Mucosa of descending colon (tissue), 3 donors: ENCODE results near the gene SARS1. TPM values are rescaled to one million over a fixed set of nuclear protein-coding genes. Genes with fewer than 3 reads are reported as not detected.
A peak's percentile ranks its signal among the peaks of the same experiment; 100 is the strongest.

Experiments used
- ATAC-seq: fragments of 200-7000 bp; cut with Tn5 transposase; one replicate; pipeline ENCODE4 v1.9.1; 2020; ENCODE audit warnings: mild to moderate bottlenecking, moderate library complexity
- DNase-seq, 3 donors: peaks; one replicate each; pipeline ENCODE4 v3.0.0-alpha.2; 2020
- H3K36me3 ChIP-seq: fragments of 200-600 bp; one replicate; pipeline ENCODE4 v1.8.0; 2021; ENCODE audit warnings: low read depth, mild to moderate bottlenecking
- H3K4me1 ChIP-seq: fragments of 200-600 bp; one replicate; pipeline ENCODE4 v1.8.0; 2021; ENCODE audit warnings: low read depth, mild to moderate bottlenecking
- H3K4me3 ChIP-seq: fragments of 200-600 bp; one replicate; pipeline ENCODE4 v1.8.0; 2021; ENCODE audit warnings: mild to moderate bottlenecking
- H3K9me3 ChIP-seq: fragments of 200-600 bp; one replicate; pipeline ENCODE4 v1.8.0; 2021; ENCODE audit warnings: mild to moderate bottlenecking
- intact Hi-C, 2 donors: fragments of 100-400 bp; cut with DNase I in 1 of 2; cut with micrococcal nuclease in 1 of 2; formaldehyde crosslinking; loops; one replicate each; pipeline versions ENCODE4 v1.11.0 to v1.11.1; 2022; cut with DNase I, micrococcal nuclease
- total RNA-seq, 3 donors: library from RNA; stranded (reverse); fragmentation: NEBNext Ultra II Directional in 2 of 3; extraction: Animal tissue kit (Norgen Biotek cat#: 25700) in 2 of 3; gene quantifications; one replicate each; pipeline versions ENCODE4 v1.2.1 to v1.2.4, GENCODE V29; 2021 to 2023
- TF ChIP-seq, protein P1 (sequence below): fragments of 200-600 bp; IDR thresholded peaks from one replicate; pipeline ENCODE4 v1.8.0; 2022; ENCODE audit warnings: antibody characterized with exemption, mild to moderate bottlenecking
- donor health status: DM: no; HTN: no; CAD: no; lungs with moderate emphysema.
- donor health status: DM: no; HTN: no; CAD: no.
- donor health status: DM: no; HTN: yes; CAD: no.

SARS1 gene
- total RNA-seq, 3 donors from 2014 or later: 124 to 143 (median 125) TPM

DNA sequence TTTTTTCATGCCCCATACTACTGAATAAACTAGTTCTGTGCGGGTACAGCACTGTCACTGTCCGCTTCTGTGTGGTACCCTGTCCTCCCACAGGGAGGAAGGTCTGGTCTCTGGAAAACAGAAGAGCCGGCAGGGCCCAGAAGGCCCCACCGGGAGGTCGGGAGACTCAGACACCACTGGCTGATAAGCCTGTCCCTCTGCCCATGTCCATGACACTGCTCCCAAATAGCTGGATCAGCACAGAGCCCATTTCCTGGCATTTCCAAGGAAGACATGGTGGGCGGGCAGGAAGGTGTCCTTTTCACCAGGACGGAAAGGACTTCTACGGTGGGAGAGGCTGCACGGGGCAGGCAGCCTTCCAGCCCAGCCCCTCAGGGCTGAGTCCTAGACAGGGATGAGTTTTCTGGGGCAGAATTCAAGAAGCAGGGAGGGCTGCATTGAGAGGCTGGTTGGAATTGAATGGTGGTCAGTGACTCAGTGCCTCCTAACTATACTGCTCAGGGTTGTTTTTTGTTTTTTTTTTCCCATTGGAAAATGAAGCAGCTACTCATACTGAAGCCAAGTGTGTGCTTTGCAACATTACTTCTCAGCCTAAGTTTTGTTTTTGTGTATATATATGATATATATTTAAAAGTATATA, 62.1 kb downstream of the SARS1 start:
- H3K4me1 ChIP-seq: peaks cover 14% of the 10 kb centered on the region

DNA sequence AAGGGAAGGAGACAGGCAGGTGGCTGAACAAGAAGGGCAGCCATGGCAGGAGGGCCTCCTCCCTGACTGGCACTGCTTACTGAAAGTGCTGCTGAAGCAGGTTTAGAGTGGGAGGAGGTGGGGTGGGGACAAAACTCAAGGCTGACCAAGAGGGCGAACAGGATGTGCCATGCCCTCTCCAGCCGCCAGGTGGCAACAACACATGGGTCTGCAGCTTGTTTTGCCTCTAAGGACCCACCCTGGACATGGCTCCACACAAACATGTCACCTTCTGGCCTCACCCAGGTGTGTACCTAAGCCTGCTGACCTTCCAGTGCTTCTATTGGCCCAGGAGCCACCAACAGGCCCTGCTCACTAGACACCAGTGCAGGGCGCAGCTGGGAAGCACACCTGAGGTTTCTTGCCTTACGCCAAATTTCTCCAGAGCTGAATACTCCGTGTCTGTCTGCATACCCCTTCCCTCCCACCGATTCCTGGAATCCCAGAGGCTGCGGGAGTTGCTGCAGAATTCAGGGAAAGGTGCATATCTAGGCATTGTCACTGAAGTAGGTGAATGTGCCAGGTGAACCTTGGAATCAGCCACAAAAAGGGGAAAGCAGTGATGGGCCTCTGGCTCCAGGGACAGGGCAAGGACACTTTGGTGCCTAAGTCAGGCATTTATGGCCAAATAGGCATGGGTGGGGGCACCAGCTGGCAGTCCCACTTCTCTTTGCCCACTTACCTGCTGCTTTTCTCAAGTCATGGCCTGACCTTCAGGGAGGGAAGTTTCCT, 63.9 kb downstream of the SARS1 start:
- intact Hi-C loops: loop anchor here in 1 of 2 donors (5.0 kb wide), 1 partner anchor 120 kb away; the partner anchor contains the start of gene SORT1
- ATAC-seq (peak; percentile 94), DNase-seq (peak; percentile 87 to 96 (median 93))
- no peak overlapping the region for H3K4me3 ChIP-seq
- H3K36me3 ChIP-seq: no peaks in the 10 kb centered on the region
- no peaks in the 10 kb centered on the region for H3K9me3 ChIP-seq
- TF ChIP-seq, protein P1, sequence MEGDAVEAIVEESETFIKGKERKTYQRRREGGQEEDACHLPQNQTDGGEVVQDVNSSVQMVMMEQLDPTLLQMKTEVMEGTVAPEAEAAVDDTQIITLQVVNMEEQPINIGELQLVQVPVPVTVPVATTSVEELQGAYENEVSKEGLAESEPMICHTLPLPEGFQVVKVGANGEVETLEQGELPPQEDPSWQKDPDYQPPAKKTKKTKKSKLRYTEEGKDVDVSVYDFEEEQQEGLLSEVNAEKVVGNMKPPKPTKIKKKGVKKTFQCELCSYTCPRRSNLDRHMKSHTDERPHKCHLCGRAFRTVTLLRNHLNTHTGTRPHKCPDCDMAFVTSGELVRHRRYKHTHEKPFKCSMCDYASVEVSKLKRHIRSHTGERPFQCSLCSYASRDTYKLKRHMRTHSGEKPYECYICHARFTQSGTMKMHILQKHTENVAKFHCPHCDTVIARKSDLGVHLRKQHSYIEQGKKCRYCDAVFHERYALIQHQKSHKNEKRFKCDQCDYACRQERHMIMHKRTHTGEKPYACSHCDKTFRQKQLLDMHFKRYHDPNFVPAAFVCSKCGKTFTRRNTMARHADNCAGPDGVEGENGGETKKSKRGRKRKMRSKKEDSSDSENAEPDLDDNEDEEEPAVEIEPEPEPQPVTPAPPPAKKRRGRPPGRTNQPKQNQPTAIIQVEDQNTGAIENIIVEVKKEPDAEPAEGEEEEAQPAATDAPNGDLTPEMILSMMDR: peak; percentile 91
- peaks cover 18% of the 10 kb centered on the region for H3K4me1 ChIP-seq

More for the DNA sequence above, 62.1 kb downstream of the SARS1 start:
- H3K36me3 ChIP-seq: no peaks in the 10 kb centered on the region
- TF ChIP-seq, protein P1: no peak
- H3K9me3 ChIP-seq: no peaks in the 10 kb centered on the region
- no peak overlapping the region for H3K4me3 ChIP-seq
- DNase-seq (peak in 1 of 3 donors; percentile 9), ATAC-seq (no peak)
- intact Hi-C loops: loop anchor here in 1 of 2 donors (5.0 kb wide), 1 partner anchor 121 kb away; the partner anchor contains the start of gene SORT1

DNA sequence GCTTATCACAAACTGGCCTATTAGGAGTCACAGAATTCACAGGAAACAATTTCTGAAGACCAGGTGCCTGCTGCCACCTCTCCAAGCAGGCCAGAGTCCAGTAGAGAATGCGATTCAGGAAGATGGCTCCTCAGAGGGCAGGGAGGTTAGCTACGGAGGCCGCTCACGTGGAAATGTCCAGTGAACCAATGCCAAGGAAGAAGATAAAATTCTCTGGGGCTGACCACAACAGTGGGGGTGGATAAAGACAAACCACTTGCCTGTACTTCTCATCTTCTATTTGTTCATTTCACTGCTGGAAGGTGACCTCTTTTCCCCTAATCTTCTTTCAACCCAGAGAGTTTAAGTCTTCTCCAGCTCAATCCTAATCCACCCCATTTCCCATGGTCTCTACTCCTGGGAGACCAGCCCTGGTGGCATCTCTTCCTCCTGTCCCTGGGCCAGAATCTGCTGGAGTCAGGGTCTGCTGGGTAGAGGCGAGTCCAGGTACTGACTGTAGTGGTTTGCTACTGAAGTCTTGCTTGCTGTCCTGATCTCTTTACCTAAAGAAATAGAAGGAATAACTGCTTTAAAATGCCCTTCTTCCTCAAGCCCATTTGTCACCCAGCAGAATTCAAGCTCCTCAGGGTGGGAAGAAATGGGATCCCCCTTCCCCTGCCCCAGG, 66.0 kb downstream of the SARS1 start:
- H3K4me1 ChIP-seq: peaks cover 21% of the 10 kb centered on the region
- H3K9me3 ChIP-seq: no peaks in the 10 kb centered on the region
- intact Hi-C loops: loop anchor here in 1 of 2 donors (5.0 kb wide), 1 partner anchor 118 kb away; the partner anchor contains the start of gene SORT1
- no peak for ATAC-seq
- H3K36me3 ChIP-seq: no peaks in the 10 kb centered on the region
- no peak overlapping the region for H3K4me3 ChIP-seq
- TF ChIP-seq, protein P1: no peak
- no peak for DNase-seq

DNA sequence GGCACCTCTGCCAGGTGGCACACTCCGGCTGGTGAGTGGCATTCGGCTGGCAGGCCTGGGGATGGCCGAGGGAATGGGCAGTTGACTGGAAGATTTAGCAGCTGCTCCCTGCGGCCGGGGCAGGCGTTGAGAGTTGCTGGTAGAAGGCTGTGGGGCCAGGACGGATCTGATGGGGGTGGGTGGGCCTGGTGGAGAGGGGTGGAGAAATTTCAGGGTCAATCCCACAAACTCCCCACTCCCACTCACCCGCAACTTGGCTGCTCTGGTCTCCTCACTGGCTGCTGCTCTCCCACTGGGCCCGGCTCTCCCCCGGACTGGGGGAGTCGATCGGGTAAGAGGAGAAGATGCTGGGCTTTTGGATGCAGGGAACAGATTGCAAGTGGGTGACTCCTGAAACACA, 67.1 kb downstream of the SARS1 start:
- intact Hi-C loops: no loop called here
- Histone ChIP-seq H3K36me3 (no peaks in the 10 kb centered on the region), H3K9me3 (no peaks in the 10 kb centered on the region), H3K4me1 (peaks cover 21% of the 10 kb centered on the region), H3K4me3 (no peak overlapping the region)
- no peak for DNase-seq
- TF ChIP-seq, protein P1: no peak
- ATAC-seq: no peak

DNA sequence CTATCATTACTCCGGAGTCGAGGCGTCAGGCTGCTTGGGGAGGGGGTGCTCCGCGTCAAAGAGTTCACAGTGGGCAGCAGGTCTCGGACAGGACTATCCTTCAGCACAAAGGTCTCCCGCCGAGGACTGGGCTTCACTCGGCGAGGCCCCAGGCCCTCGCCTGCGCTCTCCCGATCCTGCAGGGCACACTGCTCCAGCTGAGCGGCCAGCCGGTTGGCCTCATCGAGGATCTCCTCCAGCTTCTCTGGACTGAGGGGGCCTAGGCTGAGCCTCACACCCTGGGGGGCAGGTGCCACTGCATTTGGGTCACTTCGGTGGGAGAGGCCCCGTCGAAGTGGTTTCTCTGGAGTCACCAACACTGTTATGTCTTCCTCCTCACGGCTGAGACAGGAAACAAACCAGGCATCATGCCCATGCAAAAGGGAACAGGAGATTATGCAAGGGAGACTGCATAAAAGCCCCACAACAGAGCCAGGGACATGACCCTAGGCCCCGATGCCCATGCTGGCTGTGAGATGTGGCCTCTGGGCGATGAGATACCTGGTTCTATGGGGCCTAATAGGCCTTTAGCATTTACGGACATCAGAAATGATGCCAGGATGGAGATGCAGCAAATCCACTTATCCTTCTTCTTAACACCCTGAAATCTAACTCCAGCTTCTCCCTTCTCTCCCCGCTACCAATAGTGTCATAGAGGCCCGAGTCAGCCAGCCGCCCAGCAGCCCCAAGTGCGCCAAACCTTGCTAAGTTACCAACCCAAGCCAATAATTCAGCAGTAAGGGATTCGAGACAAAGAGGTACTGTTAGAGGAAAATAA, 68.2 kb downstream of the SARS1 start:
- TF ChIP-seq, protein P1: no peak
- H3K9me3 ChIP-seq: no peaks in the 10 kb centered on the region
- H3K36me3 ChIP-seq: no peaks in the 10 kb centered on the region
- H3K4me3 ChIP-seq: no peak overlapping the region
- DNase-seq (no peak), ATAC-seq (no peak)
- intact Hi-C loops: no loop called here
- H3K4me1 ChIP-seq: peaks cover 21% of the 10 kb centered on the region
